ENCODE results near the gene PLEKHD1. TPM values are rescaled to one million over a fixed set of nuclear protein-coding genes. Genes with fewer than 3 reads are reported as not detected.

Gene PLEKHD1
- total and polyA plus RNA-seq, 9 of the 15 experiments (the other 6 are each of a cell fraction or from before 2014, with no cell fraction given) = not detected

- peaks cover 0 to 17% of the 10 kb centered on the region in 2 experiments; a peak in 2 of 5 replicates for H3K4me1 ChIP-seq (replicated peaks in 1 of 2; ENCODE audit: control insufficient read depth in 2 of 2, insufficient read depth in 2 of 2, low read length in 2 of 2)
- no TSS peak for BruUV-seq (replicated peaks)
- H3K27ac ChIP-seq (ENCODE audit: extremely low read depth, low read depth, low read length) = no peak overlapping the region
- H2AFZ ChIP-seq (ENCODE audit: low read depth, low read length) = no peak overlapping the region
- ATAC-seq (no peak), FAIRE-seq (no peak), DNase-seq (ENCODE audit: extremely low read depth in 1 of 4, low spot score in 3 of 4) (no peak)
- no peaks in the 10 kb centered on the region for H3K36me3 ChIP-seq (ENCODE audit: control insufficient read depth, insufficient read depth, low read length)
- WGBS (ENCODE audit: insufficient coverage, low coverage, missing lambda C conversion rate) = 0% methylated on average over 2 of the region's 2 CpGs
- no peaks in the 10 kb centered on the region for H4K20me1 ChIP-seq (replicated peaks; ENCODE audit: control insufficient read depth, insufficient read depth, low read length)
- in situ Hi-C loops (cut with MboI) = loop anchor here (25.0 kb wide), 1 partner anchor 467 kb away; no protein-coding TSS in a partner anchor
- no peaks in the 10 kb centered on the region for H3K9me3 ChIP-seq (replicated peaks; ENCODE audit: control insufficient read depth, insufficient read depth, low read depth, low read length)
- POLR2A ChIA-PET = interaction anchor here (0.6 to 1.2 kb wide), 2 partner anchors 10 to 1169 kb away, joined by 3 read pairs; no protein-coding TSS in a partner anchor
- no peak overlapping the region for H3K4me2 ChIP-seq (ENCODE audit: insufficient read depth, low read length)
- H3K9ac ChIP-seq (ENCODE audit: insufficient read depth in 1 of 2, low read depth in 2 of 2, low read length in 2 of 2) = no peak overlapping the region
- no peak for TF ChIP-seq ZNF184 (CRISPR knock-in tag; IDR thresholded peaks at IDR 0.05)
- no peak for TF ChIP-seq ELK3 (CRISPR knock-in tag; IDR thresholded peaks at IDR 0.05)
- TF ChIP-seq PTRF (tag; IDR thresholded peaks at IDR 0.05) = no peak
- TF ChIP-seq ZMIZ1 (IDR thresholded peaks at IDR 0.05; ENCODE audit: low read depth in 2 of 2, low read length in 2 of 2) = no peak
- TF ChIP-seq ELF4 (CRISPR knock-in tag; IDR thresholded peaks at IDR 0.05) = no peak
- no peak for TF ChIP-seq ZNF407 (IDR thresholded peaks at IDR 0.05; ENCODE audit: low read depth)
- no peak for TF ChIP-seq RFX1 (IDR thresholded peaks at IDR 0.05)
- no peak for TF ChIP-seq FOXA3 (CRISPR knock-in tag; conservative IDR thresholded peaks at IDR 0.05 in 1 of 2, IDR thresholded peaks at IDR 0.05 in 1 of 2)
- no peak overlapping the region for H3K4me3 ChIP-seq
- CTCF ChIA-PET (ENCODE audit: low intra/inter-chr PET ratio) = no interaction called here
- no peaks in the 10 kb centered on the region for H3K79me2 ChIP-seq (ENCODE audit: control insufficient read depth, insufficient read depth, low read length)
- H3K9me1 ChIP-seq (ENCODE audit: control insufficient read depth, insufficient read depth, low read length) = no peaks in the 10 kb centered on the region
- intact Hi-C loops (cut with micrococcal nuclease) = loop anchor here (10.0 kb wide), 1 partner anchor 325 kb away; no protein-coding TSS in a partner anchor
- peaks cover 5 to 26% of the 10 kb centered on the region in 2 experiments; a peak in 3 of 5 replicates for H3K27me3 ChIP-seq (ENCODE audit: control insufficient read depth in 2 of 2, insufficient read depth in 2 of 2, low read length in 2 of 2)
These were observed 85.3 kb downstream of the PLEKHD1 start for GRCh38 chr14:69569859-69570258.

Measured in K562 (cell line).